ENCODE results near the gene SS18.

DNA sequence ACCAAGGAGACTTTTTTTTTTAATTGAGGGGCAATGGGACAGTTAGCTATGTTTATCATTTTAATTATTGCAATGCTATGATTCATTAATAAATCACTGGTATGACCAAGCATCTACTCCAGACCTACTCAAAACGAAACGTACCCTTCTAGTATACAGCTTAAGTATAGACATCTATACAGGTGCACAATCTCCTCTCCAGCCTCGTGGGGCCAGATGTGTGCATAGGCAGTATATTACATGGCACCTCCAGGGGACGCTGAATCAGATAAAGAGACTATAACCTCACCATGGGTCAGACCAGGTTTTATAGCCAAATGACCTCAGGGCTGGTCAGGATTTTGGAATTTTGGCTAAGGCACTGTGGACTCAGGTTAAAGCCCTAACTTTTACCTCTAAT lies 86.6 kb downstream of the SS18 start:
- TF ChIP-seq, protein P1, sequence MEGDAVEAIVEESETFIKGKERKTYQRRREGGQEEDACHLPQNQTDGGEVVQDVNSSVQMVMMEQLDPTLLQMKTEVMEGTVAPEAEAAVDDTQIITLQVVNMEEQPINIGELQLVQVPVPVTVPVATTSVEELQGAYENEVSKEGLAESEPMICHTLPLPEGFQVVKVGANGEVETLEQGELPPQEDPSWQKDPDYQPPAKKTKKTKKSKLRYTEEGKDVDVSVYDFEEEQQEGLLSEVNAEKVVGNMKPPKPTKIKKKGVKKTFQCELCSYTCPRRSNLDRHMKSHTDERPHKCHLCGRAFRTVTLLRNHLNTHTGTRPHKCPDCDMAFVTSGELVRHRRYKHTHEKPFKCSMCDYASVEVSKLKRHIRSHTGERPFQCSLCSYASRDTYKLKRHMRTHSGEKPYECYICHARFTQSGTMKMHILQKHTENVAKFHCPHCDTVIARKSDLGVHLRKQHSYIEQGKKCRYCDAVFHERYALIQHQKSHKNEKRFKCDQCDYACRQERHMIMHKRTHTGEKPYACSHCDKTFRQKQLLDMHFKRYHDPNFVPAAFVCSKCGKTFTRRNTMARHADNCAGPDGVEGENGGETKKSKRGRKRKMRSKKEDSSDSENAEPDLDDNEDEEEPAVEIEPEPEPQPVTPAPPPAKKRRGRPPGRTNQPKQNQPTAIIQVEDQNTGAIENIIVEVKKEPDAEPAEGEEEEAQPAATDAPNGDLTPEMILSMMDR (IDR thresholded peaks at IDR 0.05), result no peak
- TF ChIP-seq POLR2A (IDR thresholded peaks at IDR 0.05), result no peak
